ENCODE data around the gene BTBD9.

GRCh38 chr6:38192487-38192886 is 447.2 kb downstream of the BTBD9 start:
- TF ChIP-seq EP300 (IDR thresholded peaks at IDR 0.05; ENCODE audit: low read depth) (no peak), CTCF (IDR thresholded peaks at IDR 0.05) (no peak)

All from transverse colon (tissue), 3 donors.